SK-N-MC (cell line): ENCODE results near the gene SATB2.

Experiments
- DNase-seq: peaks from one replicate; pipeline ENCODE4 v3.0.0-alpha.2; 2011; ENCODE audit warnings: low read depth, low spot score
- H3K27ac ChIP-seq: fragments of 200-600 bp; sonication (generic); 2 replicates; pipeline ENCODE4 v1.5.1; 2016; ENCODE audit warnings: mixed run types
- H3K36me3 ChIP-seq: fragments of 200-600 bp; sonication (generic); 2 replicates; pipeline ENCODE4 v1.6.1; 2017; ENCODE audit warnings: antibody characterized with exemption, low read length, mixed read lengths; ENCODE audit not compliant: insufficient read depth
- H3K4me3 ChIP-seq: fragments of 200-600 bp; sonication (generic); 2 replicates; pipeline ENCODE4 v1.5.1; 2016
- H3K9ac ChIP-seq: fragments of 200-600 bp; sonication (generic); 2 replicates; pipeline ENCODE4 v1.8.0; 2017; ENCODE audit warnings: mixed run types, mixed read lengths; ENCODE audit not compliant: insufficient read length
- H3K9me3 ChIP-seq: fragments of 200-600 bp; sonication (generic); 2 replicates; pipeline ENCODE4 v1.6.1; 2017; ENCODE audit warnings: low read depth, mild to moderate bottlenecking, antibody characterized with exemption, low read length, moderate library complexity, mixed read lengths
- EZH2 ChIP-seq: fragments of 200-600 bp; sonication (generic); IDR thresholded peaks from one replicate; pipeline ENCODE4 v1.6.1; 2017; ENCODE audit warnings: antibody characterized with exemption
- FOXP2 ChIP-seq: optimal IDR thresholded peaks from 2 replicates; pipeline ENCODE3; 2011; ENCODE audit warnings: mild to moderate bottlenecking, moderate library complexity; ENCODE audit not compliant: insufficient read depth; ENCODE audit errors: extremely low read length, control extremely low read depth
- POLR2AphosphoS5 ChIP-seq: IDR thresholded peaks from 2 replicates; pipeline ENCODE4 v1.6.1; 2012; ENCODE audit warnings: mild to moderate bottlenecking, low read depth, low read length, borderline replicate concordance

SATB2 gene

DNA sequence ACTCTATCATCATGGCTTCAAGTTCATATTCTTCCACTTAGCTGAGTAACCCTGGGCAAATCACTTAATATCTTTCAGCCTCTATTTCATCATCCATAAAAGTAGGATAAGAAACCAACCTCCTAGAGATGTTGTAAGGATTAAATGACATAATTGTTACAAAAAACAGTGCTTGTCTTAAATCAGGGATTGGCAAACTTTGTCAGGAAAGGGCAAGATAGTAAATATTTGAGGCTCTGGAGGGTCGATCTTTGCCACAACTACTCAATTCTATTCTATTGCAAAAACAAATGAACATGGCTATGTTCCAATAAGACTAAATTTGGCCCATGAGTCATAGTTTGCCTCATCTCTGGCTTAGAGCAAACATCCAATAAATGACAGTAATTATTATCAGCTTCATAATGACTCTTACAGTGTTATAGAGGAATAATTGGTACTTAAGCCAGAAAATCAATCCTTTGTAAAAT lies 184.7 kb downstream of the SATB2 start:
- Histone ChIP-seq H3K4me3 (no peak overlapping the region), H3K9me3 (no peaks in the 10 kb centered on the region), H3K27ac (no peak overlapping the region), H3K9ac (no peak overlapping the region), H3K36me3 (no peaks in the 10 kb centered on the region)
- no peak for DNase-seq
- TF ChIP-seq POLR2AphosphoS5 (no peak), EZH2 (no peak), FOXP2 (no peak)

DNA sequence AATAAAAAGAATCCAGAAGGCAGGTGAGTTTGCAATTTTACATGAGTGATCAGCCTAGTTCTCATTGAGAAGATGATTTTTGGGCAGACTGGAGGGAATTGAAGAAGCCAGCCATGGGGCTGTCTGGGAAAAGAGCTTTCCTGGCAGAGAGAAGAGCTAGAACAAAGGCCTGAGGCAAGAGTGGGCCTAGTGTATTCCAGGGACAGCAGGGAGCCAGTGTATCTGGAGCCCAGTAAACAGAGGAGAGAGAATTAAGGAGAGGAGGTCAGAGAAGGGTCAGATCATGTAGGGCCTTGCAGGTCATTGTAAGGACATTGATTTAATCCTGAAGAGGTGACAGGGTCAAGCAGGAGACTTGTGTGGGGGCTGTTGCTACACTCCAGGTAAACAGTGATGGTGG lies 195.8 kb downstream of the SATB2 start:
- Histone ChIP-seq H3K9ac (no peak overlapping the region), H3K9me3 (no peaks in the 10 kb centered on the region), H3K4me3 (no peak overlapping the region), H3K27ac (no peak overlapping the region), H3K36me3 (no peaks in the 10 kb centered on the region)
- DNase-seq, result no peak
- TF ChIP-seq POLR2AphosphoS5 (no peak), EZH2 (no peak), FOXP2 (no peak)

DNA sequence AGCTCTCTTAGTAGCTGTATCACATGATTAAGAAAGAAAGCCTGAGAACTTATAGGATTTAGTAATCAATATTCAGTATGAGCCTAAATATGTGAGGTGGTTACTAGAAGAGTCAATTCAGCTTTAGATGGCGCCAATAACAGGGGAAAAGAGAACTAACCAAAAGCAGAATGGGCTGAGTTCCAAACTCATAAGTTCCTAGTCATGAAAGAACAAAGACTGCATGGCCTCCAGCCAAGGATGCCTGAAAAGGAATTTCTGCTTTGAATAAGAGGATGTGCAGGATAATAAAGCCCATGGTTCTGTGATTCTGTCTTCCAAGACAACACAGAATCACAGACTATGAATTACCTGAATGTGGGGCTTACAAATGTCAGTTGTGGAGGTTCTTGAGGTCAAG lies 196.5 kb downstream of the SATB2 start:
- Histone ChIP-seq H3K4me3 (no peak overlapping the region), H3K36me3 (no peaks in the 10 kb centered on the region), H3K9ac (no peak overlapping the region), H3K9me3 (no peaks in the 10 kb centered on the region), H3K27ac (no peak overlapping the region)
- no peak for TF ChIP-seq EZH2
- DNase-seq, result no peak

DNA sequence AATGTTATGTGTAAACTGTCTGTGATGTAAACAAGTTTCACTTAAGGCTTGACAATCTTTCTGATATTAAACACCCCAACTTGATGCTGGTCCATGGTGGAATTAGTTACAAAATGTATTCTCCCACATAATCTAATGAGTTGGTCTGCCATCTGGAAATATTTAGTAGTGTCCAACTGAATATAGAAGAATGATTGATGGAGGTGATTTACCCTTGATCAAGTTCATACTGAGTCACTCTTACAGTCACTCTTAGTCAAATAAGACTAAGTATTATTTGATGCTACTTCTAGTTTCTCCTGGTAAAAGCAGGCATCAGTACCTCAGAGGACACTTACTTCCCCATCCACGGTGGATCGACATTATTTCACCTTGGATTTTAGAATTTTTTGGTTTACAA lies 198.1 kb downstream of the SATB2 start:
- Histone ChIP-seq H3K36me3 (no peaks in the 10 kb centered on the region), H3K9me3 (no peaks in the 10 kb centered on the region), H3K9ac (no peak overlapping the region), H3K27ac (no peak overlapping the region), H3K4me3 (no peak overlapping the region)
- TF ChIP-seq FOXP2 (no peak), POLR2AphosphoS5 (no peak), EZH2 (no peak)
- no peak for DNase-seq

DNA sequence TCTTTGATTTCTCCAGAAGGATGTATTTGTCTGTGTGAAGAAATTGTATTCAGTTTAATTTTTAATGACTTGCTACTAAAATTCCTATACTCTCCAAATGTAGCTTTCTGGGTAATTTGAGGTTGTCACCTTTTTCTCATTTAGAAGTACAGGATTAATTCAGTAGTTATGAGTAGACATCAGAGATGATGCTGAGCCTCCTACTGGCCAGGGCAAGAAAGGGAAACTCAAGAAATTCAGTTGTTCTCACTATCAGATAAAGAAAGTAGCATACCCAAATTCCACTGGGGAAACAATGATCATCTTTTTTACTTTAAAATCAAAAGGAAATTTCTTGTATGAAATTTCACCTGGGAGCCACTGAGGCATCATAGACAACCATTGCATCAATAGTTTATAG lies 199.4 kb downstream of the SATB2 start:
- H3K4me3 ChIP-seq, result no peak overlapping the region
- H3K27ac ChIP-seq, result no peak overlapping the region
- H3K36me3 ChIP-seq, result no peaks in the 10 kb centered on the region
- no peak for DNase-seq
- no peak overlapping the region for H3K9ac ChIP-seq
- TF ChIP-seq FOXP2 (no peak), EZH2 (no peak), POLR2AphosphoS5 (no peak)
- no peaks in the 10 kb centered on the region for H3K9me3 ChIP-seq

DNA sequence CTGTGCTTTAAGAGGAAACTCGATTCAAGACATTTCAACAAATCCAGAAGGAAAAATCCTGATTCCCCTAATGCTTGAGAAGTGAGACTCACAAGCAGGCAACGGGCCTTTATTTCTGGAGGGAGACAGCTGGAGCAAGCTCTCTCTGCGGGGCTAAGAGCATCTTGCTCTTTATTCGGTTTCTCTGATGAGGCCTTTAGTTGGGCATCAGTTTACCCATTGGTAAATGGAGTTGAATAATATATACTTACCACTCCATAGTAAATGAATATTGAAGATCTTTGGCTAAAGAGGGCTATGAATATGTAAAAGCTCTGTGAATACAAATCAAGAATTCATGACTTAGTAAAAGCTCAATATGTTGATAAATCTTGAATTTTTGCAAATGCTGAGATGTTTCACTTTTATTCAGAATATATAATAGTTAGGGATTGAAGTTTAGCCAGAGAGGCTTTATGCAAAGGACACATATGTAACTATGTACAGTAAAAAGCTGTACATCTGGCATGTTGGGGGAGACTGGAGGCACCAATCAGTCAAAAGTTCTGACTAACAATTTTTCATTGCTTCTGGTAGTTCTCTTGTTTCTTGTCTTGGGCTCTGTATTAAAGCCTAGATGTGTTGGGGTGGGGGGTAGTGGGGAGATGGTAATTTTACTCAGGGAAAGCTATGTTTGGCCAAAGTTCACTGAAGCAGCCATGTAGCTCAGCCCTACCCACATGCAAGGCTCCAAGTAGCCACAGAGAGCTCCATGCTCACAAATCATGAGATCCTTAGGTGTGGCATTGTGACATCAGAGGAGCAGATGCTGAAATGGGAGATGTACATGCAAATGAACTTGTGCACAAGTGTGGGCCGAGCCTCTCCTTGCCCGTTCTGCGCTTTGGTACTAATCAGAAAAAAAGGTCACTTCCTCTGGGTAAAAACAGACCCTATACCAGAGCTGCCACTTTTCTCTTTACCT lies 200.2 kb downstream of the SATB2 start:
- DNase-seq, result no peak
- Histone ChIP-seq H3K36me3 (no peaks in the 10 kb centered on the region), H3K9me3 (no peaks in the 10 kb centered on the region), H3K27ac (no peak overlapping the region), H3K4me3 (no peak overlapping the region), H3K9ac (no peak overlapping the region)
- TF ChIP-seq FOXP2 (no peak), POLR2AphosphoS5 (no peak), EZH2 (no peak)

DNA sequence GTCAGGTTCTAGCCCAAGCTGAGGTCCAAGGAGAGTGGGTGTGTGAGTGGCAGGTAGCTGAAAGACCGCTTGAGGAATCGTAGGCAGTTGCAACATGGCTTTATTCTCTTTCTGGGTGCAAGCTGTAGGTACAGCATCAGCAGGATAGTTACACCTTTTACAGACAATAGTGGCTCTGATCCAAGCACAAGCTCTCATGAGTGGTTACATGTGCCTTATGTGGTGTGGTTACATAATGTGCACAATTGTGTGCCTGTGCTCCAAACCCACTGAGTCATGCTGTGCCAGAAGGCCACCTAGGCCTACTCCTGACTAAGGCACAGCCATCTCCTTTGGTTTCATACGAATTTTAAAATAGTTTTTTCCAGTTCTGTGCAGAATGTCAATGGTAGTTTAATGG lies 227.6 kb downstream of the SATB2 start:
- no peak overlapping the region for H3K9ac ChIP-seq
- H3K9me3 ChIP-seq, result no peaks in the 10 kb centered on the region
- no peak overlapping the region for H3K4me3 ChIP-seq
- no peak for TF ChIP-seq EZH2
- no peak for TF ChIP-seq POLR2AphosphoS5
- no peak for TF ChIP-seq FOXP2
- no peaks in the 10 kb centered on the region for H3K36me3 ChIP-seq
- no peak for DNase-seq
- H3K27ac ChIP-seq, result no peak overlapping the region

DNA sequence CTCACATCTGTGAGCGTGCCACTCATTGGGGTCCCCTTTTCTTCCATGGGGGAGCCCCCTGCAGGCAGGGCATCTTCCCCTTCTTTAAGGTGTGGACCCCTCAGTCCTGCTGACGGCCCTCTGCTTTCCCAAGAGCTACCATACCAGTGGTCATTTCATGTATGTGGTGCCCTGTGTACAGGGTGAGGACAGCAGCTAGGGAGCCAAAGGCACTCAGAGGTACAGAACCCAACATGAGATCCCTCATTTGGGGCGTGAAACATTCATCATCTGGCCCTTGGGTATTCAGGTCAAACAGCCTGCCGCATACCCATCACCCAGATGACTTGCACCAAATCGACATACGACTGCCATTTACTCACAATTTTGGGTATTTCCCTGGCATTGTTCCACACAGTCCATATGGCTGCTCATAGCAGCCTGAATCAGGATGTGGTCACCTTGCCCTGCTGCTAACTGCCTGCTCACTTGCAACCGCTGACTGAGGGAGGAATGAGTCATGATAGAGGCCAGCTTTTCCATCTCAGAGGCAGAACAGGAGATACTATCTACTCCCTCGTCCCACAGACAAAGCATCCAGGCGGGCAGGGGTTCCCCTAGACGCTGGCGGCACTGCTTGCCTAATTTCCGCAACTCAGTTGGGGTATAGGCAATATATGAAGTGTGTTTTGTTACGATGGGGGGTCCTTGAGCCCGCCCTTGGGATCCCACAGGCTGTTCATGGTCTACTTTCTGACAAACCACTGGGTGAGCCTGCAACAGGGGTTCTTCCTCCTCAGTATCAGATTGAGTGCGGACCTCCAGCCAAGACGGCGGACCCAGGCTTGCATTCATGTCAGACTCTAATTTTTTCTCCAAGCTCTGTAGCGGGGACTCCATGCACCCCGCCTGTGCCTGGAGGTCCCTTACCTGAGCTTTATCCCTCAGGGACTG lies 228.6 kb downstream of the SATB2 start:
- no peak for DNase-seq

More for the DNA sequence above, 228.6 kb downstream of the SATB2 start:
- Histone ChIP-seq H3K9me3 (no peaks in the 10 kb centered on the region), H3K36me3 (no peaks in the 10 kb centered on the region), H3K27ac (no peak overlapping the region), H3K4me3 (no peak overlapping the region), H3K9ac (no peak overlapping the region)
- TF ChIP-seq FOXP2 (no peak), EZH2 (no peak), POLR2AphosphoS5 (no peak)
